ENCODE measurements around the gene DLGAP5. TPM values are rescaled to one million over a fixed set of nuclear protein-coding genes. Genes with fewer than 3 reads are reported as not detected.

The DLGAP5 gene
- total and polyA plus RNA-seq, 2 donors from 2014 or later, result 0.60 TPM; not detected in 1

DNA sequence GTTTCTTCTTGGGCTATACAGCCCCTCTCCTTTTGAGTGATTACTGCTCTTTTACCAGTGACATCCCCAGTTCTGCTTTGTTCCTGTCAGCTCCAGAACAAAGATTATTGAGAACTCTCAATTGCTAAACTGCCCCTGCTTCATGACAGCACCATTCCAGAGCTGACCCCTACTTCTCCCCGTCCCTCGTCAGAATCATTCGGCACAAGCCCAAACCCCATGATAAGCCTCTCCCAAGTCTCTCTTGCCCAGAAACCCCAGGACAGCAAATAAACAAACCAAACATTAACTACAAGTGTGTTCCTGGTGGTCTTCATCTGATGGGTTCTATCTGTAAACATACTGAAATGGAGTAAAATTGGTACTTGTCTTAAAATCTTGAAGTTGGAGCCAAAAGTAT is 9.3 kb upstream of the DLGAP5 start:
- DNase-seq, result no peak

GRCh38 chr14:55198749-55199148 is 7.4 kb upstream of the DLGAP5 start:
- no peak for TF ChIP-seq CTCF (IDR thresholded peaks at IDR 0.05; ENCODE audit: borderline replicate concordance, extremely low read depth, insufficient read depth)
- Histone ChIP-seq H3K9ac (ENCODE audit: low read length in 3 of 3) (no peak overlapping the region), H3K36me3 (ENCODE audit: control insufficient read depth in 2 of 3, insufficient read depth in 3 of 3, low read length in 3 of 3) (no peaks in the 10 kb centered on the region), H3K4me1 (ENCODE audit: control insufficient read depth in 2 of 3, insufficient read depth in 2 of 3, low read depth in 1 of 3, low read length in 3 of 3) (no peaks in the 10 kb centered on the region), H3K27ac (ENCODE audit: low read depth in 2 of 2, low read length in 2 of 2) (no peak overlapping the region), H3K27me3 (ENCODE audit: control insufficient read depth, insufficient read depth, low read length) (no peaks in the 10 kb centered on the region), H3K4me3 (ENCODE audit: low read length in 3 of 3) (no peak overlapping the region), H3K9me3 (ENCODE audit: control insufficient read depth in 2 of 3, insufficient read depth in 1 of 3, low read length in 3 of 3) (no peaks in the 10 kb centered on the region)
- FAIRE-seq (no peak), DNase-seq (no peak)
- intact Hi-C loops (cut with DNase I), result no loop called here

More for the DNA sequence above, 9.3 kb upstream of the DLGAP5 start:
- no peak overlapping the region for H3K4me3 ChIP-seq (ENCODE audit: low read length in 3 of 3)
- no peak for FAIRE-seq
- intact Hi-C loops (cut with DNase I), result no loop called here
- TF ChIP-seq CTCF (IDR thresholded peaks at IDR 0.05; ENCODE audit: borderline replicate concordance, extremely low read depth, insufficient read depth), result no peak
- no peaks in the 10 kb centered on the region for H3K36me3 ChIP-seq (ENCODE audit: control insufficient read depth in 2 of 3, insufficient read depth in 3 of 3, low read length in 3 of 3)
- H3K4me1 ChIP-seq (ENCODE audit: control insufficient read depth in 2 of 3, insufficient read depth in 2 of 3, low read depth in 1 of 3, low read length in 3 of 3), result no peaks in the 10 kb centered on the region
- H3K9me3 ChIP-seq (ENCODE audit: control insufficient read depth in 2 of 3, insufficient read depth in 1 of 3, low read length in 3 of 3), result no peaks in the 10 kb centered on the region
- H3K27ac ChIP-seq (ENCODE audit: low read depth in 2 of 2, low read length in 2 of 2), result no peak overlapping the region
- H3K9ac ChIP-seq (ENCODE audit: low read length in 3 of 3), result no peak overlapping the region
- H3K27me3 ChIP-seq (ENCODE audit: control insufficient read depth, insufficient read depth, low read length), result no peaks in the 10 kb centered on the region

GRCh38 chr14:55194656-55195355 is 3.4 kb upstream of the DLGAP5 start:
- Histone ChIP-seq H3K36me3 (ENCODE audit: control insufficient read depth in 2 of 3, insufficient read depth in 3 of 3, low read length in 3 of 3) (no peaks in the 10 kb centered on the region), H3K9me3 (ENCODE audit: control insufficient read depth in 2 of 3, insufficient read depth in 1 of 3, low read length in 3 of 3) (no peaks in the 10 kb centered on the region), H3K4me3 (ENCODE audit: low read length in 3 of 3) (no peak overlapping the region), H3K27me3 (ENCODE audit: control insufficient read depth, insufficient read depth, low read length) (no peaks in the 10 kb centered on the region), H3K9ac (ENCODE audit: low read length in 3 of 3) (no peak overlapping the region), H3K4me1 (ENCODE audit: control insufficient read depth in 2 of 3, insufficient read depth in 2 of 3, low read depth in 1 of 3, low read length in 3 of 3) (peaks cover 0 to 3% (median 0%) of the 10 kb centered on the region in 3 donors), H3K27ac (ENCODE audit: low read depth in 2 of 2, low read length in 2 of 2) (no peak overlapping the region)
- intact Hi-C loops (cut with DNase I), result no loop called here
- DNase-seq (no peak), FAIRE-seq (no peak)
- TF ChIP-seq CTCF (IDR thresholded peaks at IDR 0.05; ENCODE audit: borderline replicate concordance, extremely low read depth, insufficient read depth), result no peak

Measured in kidney (tissue), 14 donors.